Stimulated activated CD4-positive, alpha-beta T cell treated with anti-CD3 and anti-CD28 coated beads, Interleukin-1b, Interleukin-23, amount 100 ng/mL, for 24 hours (primary cell): ENCODE measurements around the gene ST7L.

Source experiments
- DNase-seq, 4 experiments: peaks; one replicate each; pipeline ENCODE4 v3.0.0-alpha.2; 2020; ENCODE audit warnings: low read depth in 4 of 4, low spot score in 1 of 4

The ST7L gene

DNA sequence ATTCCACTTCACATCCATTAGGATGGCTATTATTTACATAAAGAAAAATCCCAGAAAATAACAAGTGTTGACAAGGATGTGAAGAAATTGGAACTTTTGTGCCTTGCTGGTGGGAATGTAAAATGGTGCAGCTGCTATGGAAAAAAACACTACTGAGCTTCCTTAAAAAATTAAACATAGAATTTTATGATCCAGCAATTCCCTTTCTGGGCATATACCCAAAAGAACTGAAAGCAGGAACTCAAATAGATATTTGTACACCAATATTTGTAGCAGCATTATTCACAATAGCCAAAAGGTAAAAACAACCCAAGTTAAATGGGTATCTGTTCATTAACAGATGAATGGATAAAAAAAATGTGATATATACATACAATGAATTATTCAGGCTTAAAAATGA lies 64.5 kb downstream of the ST7L start:
- no peak for DNase-seq

- DNase-seq, result no peak
Observed at GRCh38 chr1:112549590-112549989, 69.4 kb downstream of the ST7L start.

GRCh38 chr1:112548547-112548946 lies 70.4 kb downstream of the ST7L start:
- no peak for DNase-seq

DNA sequence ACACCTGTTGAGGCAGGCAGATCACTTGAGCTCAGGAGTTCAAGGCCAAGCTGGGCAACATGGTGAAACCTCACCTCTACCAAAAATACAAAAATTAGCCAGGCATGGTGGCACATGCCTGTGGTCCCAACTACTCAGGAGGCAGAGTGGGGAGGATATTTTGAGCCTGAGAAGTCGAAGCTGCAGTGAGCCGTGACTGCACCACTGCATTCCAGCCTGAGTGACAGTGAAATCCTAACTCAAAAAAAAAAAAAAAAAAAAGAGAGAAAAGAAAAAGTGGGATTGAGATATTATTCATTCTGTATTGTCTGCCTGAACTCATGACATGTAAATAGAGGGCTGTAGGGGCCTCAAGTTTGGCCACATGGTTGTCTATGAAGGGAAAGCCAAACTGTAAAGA lies 72.9 kb downstream of the ST7L start:
- no peak for DNase-seq

- no peak for DNase-seq
Observed at GRCh38 chr1:112544751-112545150, 74.2 kb downstream of the ST7L start.

GRCh38 chr1:112544011-112544688 lies 74.8 kb downstream of the ST7L start:
- no peak for DNase-seq

DNA sequence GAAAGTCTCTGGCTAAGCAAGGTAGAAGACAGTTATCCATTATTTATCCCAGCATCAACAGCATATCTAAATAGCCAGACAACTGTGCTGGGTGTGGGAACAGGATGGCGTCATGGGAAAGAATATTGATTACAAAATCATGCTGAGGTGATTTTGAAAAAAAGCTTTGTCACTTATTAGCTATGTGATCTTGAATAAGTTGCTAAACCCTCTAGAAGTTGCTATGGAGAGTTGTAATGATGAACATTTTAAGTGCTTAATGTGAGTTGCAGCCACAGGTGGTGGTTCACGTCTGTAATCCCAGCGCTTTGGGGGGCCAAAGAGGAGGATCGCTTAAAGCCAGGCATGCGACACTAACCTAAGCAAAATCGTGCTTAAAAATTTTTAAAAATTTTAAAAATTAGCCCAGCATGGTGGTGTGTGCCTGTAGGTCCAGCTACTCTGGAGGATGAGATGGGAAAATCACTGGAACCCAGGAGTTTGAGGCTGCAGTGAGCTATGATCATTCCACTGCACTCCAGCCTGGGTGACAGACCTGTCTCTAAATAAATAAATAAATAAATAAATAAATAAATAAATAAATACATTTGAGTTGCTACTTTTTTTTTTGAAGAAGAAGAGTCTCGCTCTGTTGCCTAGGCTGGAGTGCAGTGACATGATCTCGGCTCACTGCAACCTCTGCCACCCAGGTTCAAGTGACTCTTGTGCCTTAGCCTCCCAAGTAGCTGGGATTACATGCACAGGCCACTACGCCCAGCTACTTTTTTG lies 76.6 kb downstream of the ST7L start:
- DNase-seq, result no peak

GRCh38 chr1:112541299-112541698 lies 77.6 kb downstream of the ST7L start:
- DNase-seq, result no peak

GRCh38 chr1:112540226-112540794 lies 78.6 kb downstream of the ST7L start:
- DNase-seq, result no peak

DNA sequence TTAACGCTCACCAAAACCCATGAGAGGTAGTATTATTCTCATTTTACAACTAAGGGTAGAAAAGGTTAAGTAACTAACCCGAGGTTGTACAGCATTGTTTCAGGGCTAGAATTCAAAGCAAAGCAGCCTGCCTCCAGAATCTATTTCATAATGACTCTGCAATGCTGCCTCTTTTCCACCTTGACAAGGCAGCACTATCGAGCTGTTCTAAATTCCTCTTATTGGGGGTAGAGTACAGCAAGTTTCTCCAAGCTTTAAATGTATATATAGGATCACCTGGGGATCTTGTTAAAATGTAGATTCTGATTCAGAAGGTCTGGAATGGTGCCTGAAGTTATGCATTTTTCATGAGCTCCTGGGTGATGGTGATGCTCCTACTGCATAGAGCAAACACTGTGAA lies 80.1 kb downstream of the ST7L start:
- no peak for DNase-seq

- no peak for DNase-seq
Observed at GRCh38 chr1:112537456-112537855, 81.5 kb downstream of the ST7L start.

DNA sequence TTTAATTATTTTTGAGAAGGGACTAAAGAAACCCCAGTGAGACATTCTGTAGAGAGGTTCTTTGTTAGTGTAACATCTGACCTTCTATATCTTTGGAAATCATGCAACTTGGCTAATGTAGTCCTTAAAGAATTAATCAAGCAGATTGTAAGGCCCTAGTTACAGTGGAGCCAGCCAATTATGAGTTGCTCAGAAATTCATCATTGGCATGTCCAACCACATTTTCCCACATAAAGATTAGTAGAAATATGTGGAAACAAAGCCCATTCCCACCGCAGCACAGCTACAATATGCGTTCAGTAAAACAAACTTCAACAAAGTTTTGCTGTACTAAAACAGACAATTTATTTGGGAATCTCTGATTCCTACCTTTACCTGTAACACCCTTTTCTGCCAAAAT lies 82.4 kb downstream of the ST7L start:
- DNase-seq, result no peak

GRCh38 chr1:112533029-112533428 lies 85.9 kb downstream of the ST7L start:
- DNase-seq, result no peak

- no peak for DNase-seq
Observed at GRCh38 chr1:112532064-112532463, 86.9 kb downstream of the ST7L start.

DNA sequence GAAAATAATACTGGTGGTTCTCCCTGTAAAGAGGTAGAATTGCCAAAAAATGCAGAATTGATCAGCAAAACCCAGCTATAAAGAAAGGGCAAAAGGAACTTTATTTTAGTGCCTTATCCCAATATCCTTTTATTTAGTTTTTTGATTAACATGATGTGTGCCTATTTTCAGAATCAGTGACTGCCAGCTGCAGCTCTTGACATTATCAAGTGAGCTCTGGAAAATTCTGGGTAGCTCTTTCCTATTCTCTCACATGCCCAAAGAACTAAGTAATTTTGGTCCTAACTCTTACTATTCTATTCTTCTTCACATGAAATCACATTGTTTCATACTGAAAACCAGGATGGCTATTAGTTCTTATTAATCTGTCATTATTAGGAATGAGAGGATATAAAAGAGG lies 88.1 kb downstream of the ST7L start:
- no peak for DNase-seq

DNA sequence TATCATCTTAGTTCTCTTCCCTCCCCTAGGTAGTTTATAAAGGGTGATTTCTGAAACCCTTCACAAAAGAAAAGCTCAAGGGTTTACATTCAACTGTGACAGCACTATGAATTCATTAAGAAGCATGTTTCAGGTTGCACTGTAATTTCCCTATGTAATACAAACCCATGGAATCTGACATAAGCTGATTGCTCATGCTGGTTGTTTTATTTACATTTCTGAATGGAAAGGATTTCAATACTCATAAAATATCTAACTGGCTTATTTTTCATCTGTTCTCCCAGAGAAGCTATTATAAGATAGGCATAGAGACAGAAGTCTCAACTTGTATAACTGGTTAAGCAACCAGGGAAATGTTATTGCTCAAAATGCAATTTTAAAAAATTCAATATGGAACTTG lies 89.6 kb downstream of the ST7L start:
- DNase-seq, result no peak

DNA sequence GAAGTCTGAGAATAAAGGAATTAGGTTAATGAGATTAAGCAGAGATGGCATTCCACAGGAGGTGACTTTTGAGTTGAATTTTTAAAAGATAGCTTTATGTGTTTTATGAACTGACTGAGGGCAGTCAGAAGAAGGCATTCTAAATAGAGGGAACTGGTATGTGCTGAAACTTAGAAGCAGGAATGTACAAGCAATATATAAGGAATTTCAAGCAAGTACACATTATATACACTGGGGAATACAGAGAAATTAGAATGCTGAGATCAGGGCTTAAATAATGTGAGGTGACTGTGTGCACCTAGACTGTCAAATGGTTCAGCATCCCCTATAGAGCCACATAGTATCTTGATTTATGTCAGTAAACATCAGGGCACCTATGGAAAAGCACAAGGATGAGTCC lies 90.9 kb downstream of the ST7L start:
- DNase-seq, result no peak

DNA sequence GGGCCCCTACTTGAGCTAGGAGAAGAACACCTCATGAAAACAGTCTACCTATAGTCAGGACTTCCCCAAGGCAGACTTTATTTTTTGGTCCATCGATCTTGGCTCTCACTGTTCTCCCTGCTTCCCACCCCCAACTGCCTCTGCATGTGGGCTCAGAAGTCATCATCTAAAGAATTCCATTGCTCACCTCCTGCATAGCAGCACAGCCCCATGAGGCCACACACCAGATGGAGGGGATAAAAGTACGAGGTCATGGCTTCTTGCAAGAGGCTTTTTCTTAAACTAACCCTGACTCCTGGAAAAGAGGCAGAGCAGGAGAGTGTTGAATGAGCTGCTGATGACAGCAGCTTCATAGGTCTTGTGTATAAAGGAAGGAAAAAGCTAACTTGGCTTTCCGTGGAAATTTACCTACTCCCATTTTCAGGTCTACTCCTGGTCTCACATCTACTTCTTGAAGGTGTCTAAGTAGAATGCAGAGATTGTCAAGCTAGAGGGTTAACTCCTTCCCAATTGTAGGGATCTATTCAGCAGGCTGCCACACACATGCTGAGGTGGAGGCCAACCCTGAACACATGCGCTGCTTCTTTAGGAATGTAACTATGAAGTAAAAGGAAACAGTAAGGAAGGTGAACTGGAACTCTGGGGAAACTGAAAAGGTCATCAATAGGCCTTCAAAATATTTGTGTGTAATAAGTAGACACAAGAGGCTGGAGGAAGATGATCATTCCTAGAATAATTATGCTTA lies 91.5 kb downstream of the ST7L start:
- no peak for DNase-seq

DNA sequence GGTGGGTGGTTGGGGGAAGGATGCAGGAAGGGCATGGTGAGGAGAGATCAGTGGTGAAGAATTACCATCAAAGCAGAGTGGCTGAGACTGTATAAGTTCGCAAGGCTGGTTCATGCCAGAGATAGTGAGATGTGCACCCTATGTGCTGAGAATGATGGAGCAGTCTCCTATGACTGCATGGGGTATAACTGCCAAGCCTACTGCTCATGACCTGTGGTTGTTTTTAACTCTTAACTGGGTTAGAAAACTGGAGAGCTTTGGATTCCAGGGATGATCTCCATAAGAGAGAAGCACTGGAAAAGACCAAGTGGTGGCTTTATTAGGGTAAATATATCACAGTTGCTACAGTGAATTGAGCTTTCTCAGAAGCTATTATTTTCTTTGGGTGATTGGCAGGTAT lies 94.0 kb downstream of the ST7L start:
- no peak for DNase-seq

DNA sequence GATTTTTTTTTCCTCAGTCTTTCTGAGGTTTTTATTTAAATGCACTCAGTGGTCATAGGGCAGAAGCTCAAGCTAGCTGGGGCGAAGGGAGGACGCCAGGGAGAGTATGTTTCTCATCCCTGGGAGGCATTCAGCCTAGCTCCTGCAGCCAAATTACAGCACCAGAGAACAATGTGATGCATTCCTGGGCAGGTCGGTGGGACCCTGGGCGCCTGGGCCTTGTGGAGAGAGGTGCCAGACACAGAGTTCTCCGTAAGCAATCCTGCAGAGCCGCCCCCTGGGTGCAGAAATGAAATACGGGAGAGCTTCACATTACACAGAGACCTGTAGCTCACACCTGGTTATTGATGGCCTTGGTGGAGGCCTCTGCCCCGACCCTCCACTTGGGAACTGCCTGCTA lies 94.7 kb downstream of the ST7L start:
- no peak for DNase-seq

DNA sequence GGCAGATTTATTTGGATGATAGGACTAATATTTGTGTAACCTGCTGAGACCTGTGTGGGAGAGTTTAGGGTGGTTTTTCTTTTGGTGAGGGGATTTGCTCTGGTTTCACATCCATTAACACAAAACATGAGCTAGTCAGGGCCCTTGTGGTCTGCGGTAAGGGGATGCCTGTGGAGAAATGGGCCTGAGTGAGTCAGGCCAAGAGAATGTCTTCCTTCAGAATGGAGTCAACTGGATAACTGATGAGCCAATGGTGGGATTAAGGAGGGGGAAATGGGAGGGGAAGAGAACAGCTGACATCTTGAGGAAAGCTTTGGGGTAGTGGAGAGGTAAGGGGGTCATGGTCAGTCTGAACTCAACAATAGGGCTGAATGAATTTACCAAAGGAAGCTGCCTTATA lies 96.3 kb downstream of the ST7L start:
- no peak for DNase-seq

DNA sequence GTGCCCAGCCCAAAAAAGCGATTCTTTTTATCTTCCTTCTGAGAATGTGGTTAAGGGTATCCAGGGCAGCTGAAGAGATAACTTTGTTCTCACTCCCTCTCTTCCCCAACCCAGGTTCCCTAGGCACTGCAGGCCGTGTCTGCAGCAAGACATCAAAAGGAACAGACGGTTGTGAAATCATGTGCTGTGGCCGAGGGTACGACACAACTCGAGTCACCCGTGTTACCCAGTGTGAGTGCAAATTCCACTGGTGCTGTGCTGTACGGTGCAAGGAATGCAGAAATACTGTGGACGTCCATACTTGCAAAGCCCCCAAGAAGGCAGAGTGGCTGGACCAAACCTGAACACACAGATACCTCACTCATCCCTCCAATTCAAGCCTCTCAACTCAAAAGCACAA lies 98.8 kb downstream of the ST7L start:
- no peak for DNase-seq
